ENCODE measurements around the gene CHRNA9.

The CHRNA9 gene

GRCh38 chr4:40331961-40332360 lies 3.2 kb upstream of the CHRNA9 start:
- in situ Hi-C loops (cut with MboI; ENCODE audit: low sequenced_read_pairs), result no loop called here

GRCh38 chr4:40333921-40334352 lies 1.2 kb upstream of the CHRNA9 start:
- in situ Hi-C loops (cut with MboI; ENCODE audit: low sequenced_read_pairs), result no loop called here

- in situ Hi-C loops (cut with MboI; ENCODE audit: low sequenced_read_pairs), result no loop called here
These were observed 377 bp downstream of the CHRNA9 start for GRCh38 chr4:40335525-40335894.

GRCh38 chr4:40337051-40337450 lies 1.9 kb downstream of the CHRNA9 start:
- in situ Hi-C loops (cut with MboI; ENCODE audit: low sequenced_read_pairs), result no loop called here

DNA sequence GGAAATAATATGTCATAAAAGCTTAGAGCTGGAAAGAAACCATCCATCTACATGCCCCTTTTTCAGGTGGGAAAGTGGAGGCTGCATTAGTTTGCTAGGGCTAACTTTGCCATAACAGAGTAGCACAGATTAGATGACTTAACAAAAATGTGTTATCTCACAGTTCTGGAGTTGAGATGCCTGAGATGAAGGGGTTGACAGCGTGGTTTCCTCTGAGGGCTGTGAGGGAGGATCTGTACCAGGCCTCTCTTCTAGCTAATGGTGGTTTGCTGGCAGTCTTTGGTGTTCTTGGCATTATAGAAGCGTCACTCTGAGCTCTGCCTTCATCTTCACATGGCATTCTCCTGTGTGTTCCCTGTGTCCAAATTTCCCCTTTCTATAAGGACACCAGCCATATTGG lies 2.4 kb downstream of the CHRNA9 start:
- in situ Hi-C loops (cut with MboI; ENCODE audit: low sequenced_read_pairs), result no loop called here

- in situ Hi-C loops (cut with MboI; ENCODE audit: low sequenced_read_pairs), result no loop called here
These were observed 4.9 kb downstream of the CHRNA9 start for GRCh38 chr4:40340030-40340429.

DNA sequence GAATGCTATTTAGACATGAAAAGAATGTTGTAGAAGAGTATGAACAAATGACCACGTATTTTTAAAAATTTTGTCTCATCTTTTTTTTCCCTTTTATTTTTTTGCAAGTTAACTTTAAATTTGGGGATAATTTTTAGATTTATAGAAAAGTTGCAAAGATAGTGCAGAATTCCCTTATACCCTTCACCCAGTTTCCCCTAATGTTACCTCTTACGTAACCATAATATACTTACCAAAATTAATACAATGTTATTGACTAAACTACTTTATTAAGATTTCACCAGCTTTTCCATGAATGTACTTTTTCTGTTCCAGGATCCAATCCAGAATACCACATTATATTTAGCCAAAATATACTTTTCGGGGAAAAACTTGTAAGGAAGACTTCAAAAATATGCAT lies 12.3 kb downstream of the CHRNA9 start:
- in situ Hi-C loops (cut with MboI; ENCODE audit: low sequenced_read_pairs), result no loop called here

- in situ Hi-C loops (cut with MboI; ENCODE audit: low sequenced_read_pairs), result no loop called here
These were observed 12.9 kb downstream of the CHRNA9 start for GRCh38 chr4:40348000-40348399.

- in situ Hi-C loops (cut with MboI; ENCODE audit: low sequenced_read_pairs), result no loop called here
These were observed 14.5 kb downstream of the CHRNA9 start for GRCh38 chr4:40349561-40350198.

GRCh38 chr4:40350627-40351227 lies 15.6 kb downstream of the CHRNA9 start:
- in situ Hi-C loops (cut with MboI; ENCODE audit: low sequenced_read_pairs), result no loop called here

DNA sequence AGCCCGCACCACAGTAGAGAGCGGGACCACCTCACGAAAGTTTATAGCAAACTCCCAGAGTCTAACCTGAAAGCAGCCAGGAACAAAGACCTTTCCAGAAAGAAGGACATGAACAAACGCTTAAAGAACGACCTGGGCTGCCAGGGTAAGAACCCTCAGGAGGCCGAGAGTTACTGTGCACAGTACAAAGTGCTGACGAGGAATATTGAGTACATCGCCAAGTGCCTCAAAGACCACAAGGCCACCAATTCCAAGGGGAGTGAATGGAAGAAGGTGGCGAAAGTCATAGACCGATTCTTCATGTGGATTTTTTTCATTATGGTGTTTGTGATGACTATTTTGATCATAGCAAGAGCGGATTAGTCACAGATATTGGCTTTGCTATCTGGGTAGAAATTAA lies 19.0 kb downstream of the CHRNA9 start:
- in situ Hi-C loops (cut with MboI; ENCODE audit: low sequenced_read_pairs), result no loop called here

GRCh38 chr4:40355131-40355530 lies 20.0 kb downstream of the CHRNA9 start:
- in situ Hi-C loops (cut with MboI; ENCODE audit: low sequenced_read_pairs), result no loop called here

GRCh38 chr4:40357738-40358137 lies 22.6 kb downstream of the CHRNA9 start:
- in situ Hi-C loops (cut with MboI; ENCODE audit: low sequenced_read_pairs), result no loop called here

DNA sequence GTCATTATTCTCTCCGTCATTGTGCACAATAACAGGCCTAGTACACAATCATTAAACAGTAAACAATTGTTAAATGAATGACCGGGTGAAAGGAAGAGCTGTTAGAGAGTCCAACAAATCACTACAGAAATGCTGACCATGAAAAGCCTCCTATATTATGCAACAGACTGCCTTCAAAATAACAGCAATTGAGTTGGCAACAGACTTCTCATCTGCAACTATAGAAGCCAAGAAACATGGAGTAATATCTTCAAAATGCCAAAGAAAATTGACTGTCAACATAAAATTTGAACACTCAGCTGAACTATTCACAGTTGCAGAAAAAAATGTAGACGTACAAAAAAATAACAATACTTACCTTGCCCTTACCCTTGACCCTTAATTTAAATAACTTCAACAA lies 26.2 kb downstream of the CHRNA9 start:
- in situ Hi-C loops (cut with MboI; ENCODE audit: low sequenced_read_pairs), result no loop called here

- in situ Hi-C loops (cut with MboI; ENCODE audit: low sequenced_read_pairs), result no loop called here
These were observed 28.3 kb downstream of the CHRNA9 start for GRCh38 chr4:40363382-40363920.

GRCh38 chr4:40363945-40364344 lies 28.8 kb downstream of the CHRNA9 start:
- in situ Hi-C loops (cut with MboI; ENCODE audit: low sequenced_read_pairs), result no loop called here

DNA sequence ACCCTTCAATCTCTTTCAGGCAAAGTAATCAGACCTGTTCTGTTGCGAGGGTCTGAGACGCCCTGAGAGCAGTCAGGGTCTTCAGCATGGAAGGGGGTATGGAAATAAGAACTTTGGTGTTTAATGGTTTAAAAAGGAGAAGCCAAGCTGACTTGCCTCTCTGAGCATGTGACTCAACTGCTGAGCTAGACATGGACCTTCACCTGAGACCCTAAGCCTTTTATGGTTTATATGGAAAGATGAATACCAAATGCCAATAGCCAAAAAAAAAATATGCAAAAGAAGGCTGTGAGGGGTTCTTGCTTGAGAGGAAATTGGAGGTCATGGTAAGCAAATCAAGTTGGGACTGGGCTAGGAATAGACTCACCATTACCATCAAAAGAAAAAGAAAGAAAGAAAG lies 30.6 kb downstream of the CHRNA9 start:
- in situ Hi-C loops (cut with MboI; ENCODE audit: low sequenced_read_pairs), result no loop called here

DNA sequence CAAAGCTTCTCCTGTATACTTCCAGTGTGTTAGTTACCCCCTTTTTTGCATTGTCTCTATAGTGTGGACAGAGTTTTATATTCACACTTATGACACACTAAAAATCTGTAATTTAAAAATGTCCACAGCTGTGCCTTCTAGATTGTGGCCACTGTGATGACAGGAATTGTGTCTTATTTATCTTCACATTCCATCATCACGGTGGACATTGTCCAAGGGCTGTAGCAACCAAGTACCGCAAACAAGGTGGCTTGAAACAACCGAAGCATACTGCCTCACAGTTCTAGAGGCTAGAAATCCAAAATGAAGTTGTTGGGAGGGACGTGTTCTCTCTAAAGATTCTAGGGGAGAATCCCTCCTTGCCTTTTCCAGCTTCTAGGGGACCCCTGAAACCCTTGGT lies 32.3 kb downstream of the CHRNA9 start:
- in situ Hi-C loops (cut with MboI; ENCODE audit: low sequenced_read_pairs), result no loop called here

GRCh38 chr4:40369437-40370274 lies 34.5 kb downstream of the CHRNA9 start:
- in situ Hi-C loops (cut with MboI; ENCODE audit: low sequenced_read_pairs), result no loop called here

- in situ Hi-C loops (cut with MboI; ENCODE audit: low sequenced_read_pairs), result no loop called here
These were observed 37.5 kb downstream of the CHRNA9 start for GRCh38 chr4:40372651-40373050.

DNA sequence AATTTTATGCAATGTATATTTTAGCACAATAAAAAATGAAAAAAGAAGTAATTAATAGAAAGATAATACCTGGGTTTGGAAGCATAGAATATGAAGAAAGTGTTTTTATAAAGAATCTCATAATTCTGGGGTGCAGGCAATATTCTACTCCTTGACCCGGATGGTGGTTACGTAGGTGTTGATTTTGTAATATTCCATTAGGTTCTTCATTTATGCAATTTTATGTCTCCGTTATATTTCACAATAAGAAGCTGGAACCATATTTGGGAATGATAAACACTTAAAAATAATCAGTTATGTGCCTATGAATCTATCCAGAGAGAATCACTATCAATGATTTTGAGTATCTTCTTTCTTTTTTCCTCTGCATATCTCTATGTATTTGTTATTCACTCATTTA lies 38.5 kb downstream of the CHRNA9 start:
- in situ Hi-C loops (cut with MboI; ENCODE audit: low sequenced_read_pairs), result no loop called here

- in situ Hi-C loops (cut with MboI; ENCODE audit: low sequenced_read_pairs), result no loop called here
These were observed 40.0 kb downstream of the CHRNA9 start for GRCh38 chr4:40375095-40375494.
